ENCODE measurements around the gene STYXL1.

Gene STYXL1

DNA sequence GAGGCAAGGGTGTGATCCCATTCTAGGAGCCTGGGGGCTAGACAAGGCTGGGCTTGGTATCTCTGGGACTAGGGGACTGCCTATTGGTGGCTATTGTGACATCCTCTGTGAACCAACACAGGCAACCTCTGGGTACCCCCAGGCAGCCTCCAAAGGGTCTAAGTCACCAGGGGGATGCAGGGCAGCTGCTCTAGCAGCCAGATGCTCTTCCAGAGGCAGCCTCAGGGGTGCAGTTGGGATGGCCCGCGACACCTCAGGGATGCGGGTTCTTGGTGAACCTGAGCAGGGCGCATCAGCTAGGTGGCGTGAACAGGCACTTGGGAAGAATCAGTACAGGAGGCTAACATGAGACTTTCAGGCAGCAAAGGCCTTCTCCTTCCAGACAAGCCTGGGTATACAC lies 51.8 kb downstream of the STYXL1 start:
- Mint-ChIP-seq H3K27ac (no peak overlapping the region), H3K36me3 (peaks cover 8% of the 10 kb centered on the region)

DNA sequence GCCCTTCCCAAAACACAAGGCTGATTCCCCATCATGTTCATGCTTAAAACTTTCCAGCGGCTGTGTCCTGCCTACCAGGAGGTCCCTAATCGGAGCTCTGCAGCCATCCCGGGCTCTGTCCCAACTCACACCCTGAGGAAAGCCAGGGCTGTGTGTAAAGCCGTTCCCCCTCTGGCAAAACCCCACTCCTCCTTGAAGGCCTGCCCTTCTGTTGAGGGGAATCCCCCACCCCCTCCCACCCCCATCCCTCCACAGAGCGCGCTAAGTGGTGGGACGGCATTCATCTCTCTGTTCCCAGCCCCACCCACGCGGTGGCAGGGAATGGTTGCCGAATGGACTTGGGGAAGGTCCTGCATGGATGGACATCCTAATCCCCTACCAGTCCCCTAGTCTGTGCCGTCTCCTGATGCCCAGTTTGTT lies 52.7 kb downstream of the STYXL1 start:
- H3K27me3 Mint-ChIP-seq, result no peaks in the 10 kb centered on the region
- no peaks in the 10 kb centered on the region for H3K9me3 Mint-ChIP-seq (ENCODE audit: low read depth)
- peak overlapping the region; percentile 57 for H3K4me3 Mint-ChIP-seq
- peaks cover 8% of the 10 kb centered on the region for H3K36me3 Mint-ChIP-seq
- H3K4me1 Mint-ChIP-seq (ENCODE audit: low read depth), result peaks cover 18% of the 10 kb centered on the region
- H3K27ac Mint-ChIP-seq, result no peak overlapping the region

More for the DNA sequence above, 51.8 kb downstream of the STYXL1 start:
- H3K9me3 Mint-ChIP-seq (ENCODE audit: low read depth), result no peaks in the 10 kb centered on the region
- H3K27me3 Mint-ChIP-seq, result no peaks in the 10 kb centered on the region
- peaks cover 15% of the 10 kb centered on the region for H3K4me1 Mint-ChIP-seq (ENCODE audit: low read depth)
- H3K4me3 Mint-ChIP-seq, result peak overlapping the region; percentile 31

DNA sequence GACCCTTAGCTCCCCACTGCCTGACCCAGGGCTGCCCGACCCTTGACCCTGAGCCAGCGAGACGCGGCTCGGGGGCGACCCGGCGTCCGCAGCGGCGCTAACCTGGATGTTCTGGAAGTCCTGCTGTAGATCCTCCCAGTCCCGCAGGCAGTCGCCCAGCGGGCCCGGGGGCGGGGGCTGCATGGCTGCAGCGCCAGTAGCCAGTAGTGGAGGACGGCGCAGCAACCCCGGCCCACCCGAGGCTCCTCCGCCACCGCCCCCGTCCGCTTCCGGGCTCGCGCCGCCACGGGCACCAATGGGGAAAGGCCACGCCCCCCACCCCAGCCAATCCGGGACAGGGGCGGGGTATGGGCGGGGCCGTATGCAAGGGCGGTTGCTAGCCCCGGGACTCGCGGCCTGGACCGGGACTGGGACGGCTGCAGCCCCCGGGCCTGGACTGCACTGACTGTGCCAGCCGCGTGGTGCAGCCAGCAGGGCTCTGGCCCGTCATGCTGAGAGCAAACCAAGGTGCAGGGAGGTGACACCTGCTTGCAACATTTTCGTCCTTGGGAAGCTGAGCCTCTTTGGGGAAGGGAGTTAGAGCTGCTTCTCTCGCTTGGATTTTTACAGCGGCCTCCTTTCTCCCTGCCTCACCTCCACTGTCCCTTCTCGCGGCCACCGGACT lies 53.3 kb downstream of the STYXL1 start, which contains the start of gene TMEM120A:
TSS of gene TMEM120A (minus strand) at position 208 of the 664 bp plus-strand sequence. CDS start at position 183, 25 bp downstream.
- Mint-ChIP-seq H3K27ac (no peak within 1 kb of the TSS), H3K27me3 (no peaks in the 10 kb centered on the region), H3K36me3 (peaks cover 8% of the 10 kb centered on the region), H3K4me1 (ENCODE audit: low read depth) (peaks cover 22% of the 10 kb centered on the region), H3K9me3 (ENCODE audit: low read depth) (no peaks in the 10 kb centered on the region), H3K4me3 (peak within 1 kb of the TSS; percentile 65)

DNA sequence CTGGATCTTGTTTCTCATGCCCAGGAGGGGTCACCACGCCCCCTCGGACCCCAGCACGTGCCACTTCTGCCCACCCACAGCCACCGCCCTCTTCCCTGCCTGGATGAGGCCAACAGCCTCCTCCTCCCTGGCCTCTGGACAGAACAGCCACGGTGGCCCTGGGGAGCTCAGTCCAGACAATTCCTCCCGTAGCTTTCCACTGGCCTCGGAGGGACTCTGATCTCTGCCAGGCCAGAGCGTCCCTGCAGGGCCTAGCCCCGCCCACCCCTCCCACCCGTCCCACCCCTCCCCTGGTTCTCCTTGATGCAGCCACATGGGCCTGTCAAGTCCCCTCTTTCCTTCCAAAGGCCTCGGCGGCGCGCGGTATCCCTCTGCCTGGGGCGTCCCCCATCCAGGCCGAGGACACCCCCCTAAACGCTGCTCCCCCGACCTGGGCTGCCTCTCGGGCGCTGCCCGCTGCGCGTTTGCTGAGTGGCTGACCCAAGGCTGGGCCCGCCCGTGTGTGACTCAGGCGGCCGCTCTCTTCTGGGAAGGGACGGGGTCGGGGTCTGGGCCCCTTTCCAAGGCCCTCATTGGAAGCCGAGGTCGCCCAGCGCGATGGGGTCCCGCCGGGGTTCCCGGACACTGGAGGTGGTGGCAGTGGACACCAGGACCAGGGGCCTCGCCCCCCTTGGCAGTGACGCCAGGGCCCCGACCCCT lies 54.0 kb downstream of the STYXL1 start:
- H3K9me3 Mint-ChIP-seq (ENCODE audit: low read depth), result no peaks in the 10 kb centered on the region
- no peaks in the 10 kb centered on the region for H3K27me3 Mint-ChIP-seq
- H3K27ac Mint-ChIP-seq, result no peak overlapping the region
- peak overlapping the region; percentile 65 for H3K4me3 Mint-ChIP-seq
- peaks cover 22% of the 10 kb centered on the region for H3K4me1 Mint-ChIP-seq (ENCODE audit: low read depth)
- H3K36me3 Mint-ChIP-seq, result peaks cover 5% of the 10 kb centered on the region

DNA sequence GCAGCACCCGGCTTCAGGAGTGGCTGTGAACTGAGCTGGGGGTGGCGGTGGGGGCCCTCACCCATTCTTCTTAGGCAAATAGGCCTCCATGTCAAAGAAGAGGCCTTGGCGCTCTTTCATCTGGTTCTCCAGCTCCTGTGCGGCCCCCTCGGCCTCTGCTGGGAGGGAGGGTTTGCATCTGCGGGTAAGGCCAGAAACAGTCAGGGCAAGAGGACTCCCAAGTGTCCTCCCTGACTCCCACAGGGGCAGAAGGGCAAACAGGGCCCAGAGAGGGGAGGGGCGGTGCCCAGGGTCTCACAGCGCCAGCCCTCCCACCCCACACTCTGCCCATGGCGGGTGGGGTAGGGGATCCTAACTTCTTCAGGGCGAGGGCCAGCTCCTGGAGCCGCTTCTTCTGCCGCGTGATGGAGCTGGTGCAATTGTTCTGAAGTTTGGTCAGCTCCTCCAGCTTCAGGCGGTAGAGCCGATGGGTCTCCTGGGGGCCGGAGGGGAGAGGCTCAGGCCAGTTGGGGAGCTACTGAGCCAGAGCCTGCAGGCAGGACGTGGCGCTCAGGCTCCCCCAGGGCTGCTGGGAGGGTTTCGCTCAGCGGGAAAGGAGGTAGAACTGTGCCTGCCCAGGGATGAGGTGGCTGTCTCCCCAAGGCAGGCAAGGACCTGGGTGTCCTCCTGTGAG lies 55.6 kb downstream of the STYXL1 start:
- Mint-ChIP-seq H3K27ac (no peak overlapping the region), H3K9me3 (ENCODE audit: low read depth) (no peaks in the 10 kb centered on the region), H3K4me3 (no peak overlapping the region), H3K27me3 (no peaks in the 10 kb centered on the region), H3K4me1 (ENCODE audit: low read depth) (peaks cover 17% of the 10 kb centered on the region), H3K36me3 (peaks cover 5% of the 10 kb centered on the region)

DNA sequence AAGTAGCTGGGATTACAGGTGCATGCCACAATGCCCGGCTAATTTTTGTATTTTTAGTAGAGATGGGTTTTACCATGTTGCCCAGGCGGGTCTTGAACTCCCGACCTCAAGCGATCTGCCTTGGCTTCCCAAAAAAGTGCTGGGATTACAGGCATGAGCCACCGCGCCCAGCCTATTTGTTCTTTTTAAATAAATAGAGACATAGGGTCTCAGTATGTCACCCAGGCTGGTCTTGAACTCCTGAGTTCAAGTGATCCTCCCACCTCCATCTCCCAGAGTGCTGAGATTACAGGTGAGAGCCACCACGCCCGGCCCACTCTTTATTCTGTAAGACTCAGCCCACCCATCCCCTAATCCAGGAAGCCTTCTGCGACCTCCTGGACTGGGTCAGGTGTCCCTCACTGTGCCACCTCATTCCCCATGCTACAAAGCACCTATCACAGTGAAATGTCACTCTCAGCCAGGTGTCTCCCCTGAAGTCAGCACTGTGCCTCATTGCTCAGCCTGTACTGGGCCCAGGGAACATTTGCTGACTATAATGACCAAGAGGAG lies 56.2 kb downstream of the STYXL1 start:
- Mint-ChIP-seq H3K36me3 (peaks cover 2% of the 10 kb centered on the region), H3K27ac (no peak overlapping the region), H3K4me1 (ENCODE audit: low read depth) (peaks cover 11% of the 10 kb centered on the region), H3K9me3 (ENCODE audit: low read depth) (no peaks in the 10 kb centered on the region), H3K4me3 (no peak overlapping the region), H3K27me3 (no peaks in the 10 kb centered on the region)

DNA sequence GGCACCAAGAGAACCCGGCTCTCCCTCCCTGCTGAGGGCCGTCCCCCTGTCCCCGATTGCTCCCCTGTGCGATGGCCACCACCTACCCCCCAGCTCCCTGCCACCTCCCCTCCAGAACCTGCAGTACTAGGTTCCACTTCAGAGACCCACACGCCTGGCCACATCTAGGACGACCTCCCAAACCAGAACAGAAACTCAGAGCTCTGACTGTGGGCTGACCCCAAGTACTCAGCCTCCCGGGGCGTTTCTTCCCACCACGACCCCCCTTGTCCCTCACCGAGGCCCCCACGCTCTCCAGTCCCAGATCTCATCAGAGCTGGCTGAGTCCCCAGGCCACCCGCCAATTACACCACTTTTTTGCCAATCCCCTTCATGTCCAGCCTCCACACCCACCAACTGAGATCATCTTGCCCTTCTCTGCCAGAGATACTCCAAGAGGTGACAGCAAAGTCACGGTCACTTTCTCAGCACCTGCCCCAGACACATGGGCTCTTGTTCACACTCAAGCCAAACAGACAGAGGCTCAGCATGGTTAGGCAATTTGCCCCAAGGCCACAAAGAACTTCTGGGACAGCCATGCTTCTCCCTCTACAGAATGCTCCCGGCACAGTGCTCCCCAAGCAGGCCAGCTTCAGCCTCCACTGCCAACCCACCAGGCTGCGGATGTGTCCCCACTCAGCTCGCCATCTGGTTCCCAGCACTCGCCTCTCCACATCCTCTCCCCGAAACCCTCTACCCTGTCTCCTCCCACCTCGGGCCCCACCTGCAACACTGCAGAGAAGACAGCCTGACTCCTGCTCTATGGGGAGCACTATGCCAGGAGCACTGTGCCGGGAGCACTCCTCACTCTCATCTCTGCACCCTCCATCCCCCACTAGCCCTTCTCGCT lies 58.1 kb downstream of the STYXL1 start:
- H3K36me3 Mint-ChIP-seq, result no peaks in the 10 kb centered on the region

DNA sequence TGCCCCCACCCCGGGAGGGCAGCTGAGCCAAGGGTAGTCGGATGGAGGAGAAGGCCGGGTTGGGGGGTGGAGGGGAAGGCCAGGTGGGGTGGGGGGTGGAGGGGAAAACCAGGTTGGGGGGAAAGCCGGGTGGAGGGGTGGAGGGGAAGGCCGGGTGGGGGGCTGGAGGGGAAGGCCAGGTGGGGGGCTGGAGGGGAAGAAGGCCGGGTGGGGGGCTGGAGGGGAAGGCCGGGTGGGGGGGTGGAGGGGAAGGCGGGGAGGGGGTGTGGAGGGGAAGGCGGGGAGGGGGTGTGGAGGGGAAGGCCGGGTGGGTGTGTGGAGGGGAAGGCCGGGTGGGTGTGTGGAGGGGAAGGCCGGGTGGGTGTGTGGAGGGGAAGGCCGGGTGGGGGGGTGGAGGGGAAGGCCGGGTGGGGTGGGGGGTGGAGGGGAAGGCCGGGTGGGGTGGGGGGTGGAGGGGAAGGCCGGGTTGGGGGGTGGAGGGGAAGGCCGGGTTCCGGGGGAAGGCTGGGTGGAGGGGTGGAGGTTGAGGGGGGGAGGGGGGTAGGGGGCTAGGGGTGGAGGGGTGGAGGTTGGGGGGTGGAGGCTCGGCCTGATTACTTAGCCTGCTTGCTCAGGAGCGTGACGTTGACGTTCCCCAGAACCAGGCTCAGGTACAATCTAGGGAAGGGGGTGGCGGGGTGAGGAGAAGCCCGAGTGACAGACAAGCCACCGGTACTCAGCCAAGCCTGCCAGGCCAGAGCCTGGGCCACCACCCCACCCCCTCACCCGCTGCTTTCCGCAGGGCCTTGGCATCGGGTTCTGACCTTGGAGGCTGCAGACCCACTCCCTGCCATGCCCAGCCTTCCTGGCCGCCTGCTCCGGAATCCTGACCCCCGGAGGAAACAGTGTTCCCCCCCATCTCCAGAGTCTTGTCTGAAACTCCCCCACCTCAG lies 59.0 kb downstream of the STYXL1 start:
- Mint-ChIP-seq H3K36me3 (no peaks in the 10 kb centered on the region), H3K4me1 (ENCODE audit: low read depth) (peaks cover 8% of the 10 kb centered on the region), H3K4me3 (no peak overlapping the region), H3K9me3 (ENCODE audit: low read depth) (no peaks in the 10 kb centered on the region), H3K27me3 (no peaks in the 10 kb centered on the region), H3K27ac (no peak overlapping the region)

More for the DNA sequence above, 58.1 kb downstream of the STYXL1 start:
- H3K27me3 Mint-ChIP-seq, result no peaks in the 10 kb centered on the region
- H3K27ac Mint-ChIP-seq, result no peak overlapping the region
- H3K4me3 Mint-ChIP-seq, result peak overlapping the region; percentile 18
- no peaks in the 10 kb centered on the region for H3K9me3 Mint-ChIP-seq (ENCODE audit: low read depth)
- peaks cover 8% of the 10 kb centered on the region for H3K4me1 Mint-ChIP-seq (ENCODE audit: low read depth)

DNA sequence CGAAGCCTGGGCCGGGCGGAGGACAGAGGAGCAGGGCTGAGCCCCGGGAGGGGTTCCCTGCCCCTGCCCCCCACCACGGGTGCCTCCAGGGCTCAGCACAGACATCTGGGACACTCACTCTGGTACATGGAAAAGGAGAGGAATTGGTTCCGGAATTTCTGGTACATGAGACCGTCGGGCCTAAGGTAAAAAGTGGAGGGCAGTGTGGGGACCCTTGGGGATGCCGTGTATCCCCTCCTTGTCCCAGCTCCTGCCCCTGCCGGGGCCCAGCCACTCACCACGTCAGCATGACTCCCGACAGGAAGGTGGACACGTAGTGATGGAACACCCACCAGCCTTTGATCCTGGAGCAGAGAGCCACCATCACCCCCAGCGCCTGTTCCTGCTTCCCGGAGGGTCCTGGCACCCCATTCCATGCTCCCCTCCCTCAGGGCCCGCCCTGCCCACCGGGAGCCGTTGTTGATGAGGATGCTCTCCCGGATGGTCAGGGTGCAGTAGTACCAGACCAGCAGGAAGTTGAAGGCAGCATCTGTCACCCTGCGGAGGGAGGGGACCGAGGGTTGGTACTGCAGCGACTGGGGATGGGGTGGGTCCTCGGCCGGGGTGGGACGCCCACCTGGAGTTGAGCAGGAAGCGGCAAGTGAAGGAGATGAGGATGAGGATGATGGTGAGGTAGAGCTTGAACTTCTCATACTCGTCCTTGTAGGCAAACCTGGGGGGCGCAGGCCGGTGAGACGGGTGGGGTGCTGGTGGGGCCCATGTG lies 59.8 kb downstream of the STYXL1 start:
- H3K4me3 Mint-ChIP-seq, result no peak overlapping the region
- no peaks in the 10 kb centered on the region for H3K27me3 Mint-ChIP-seq
- peaks cover 7% of the 10 kb centered on the region for H3K4me1 Mint-ChIP-seq (ENCODE audit: low read depth)
- no peak overlapping the region for H3K27ac Mint-ChIP-seq
- no peaks in the 10 kb centered on the region for H3K36me3 Mint-ChIP-seq
- H3K9me3 Mint-ChIP-seq (ENCODE audit: low read depth), result no peaks in the 10 kb centered on the region

DNA sequence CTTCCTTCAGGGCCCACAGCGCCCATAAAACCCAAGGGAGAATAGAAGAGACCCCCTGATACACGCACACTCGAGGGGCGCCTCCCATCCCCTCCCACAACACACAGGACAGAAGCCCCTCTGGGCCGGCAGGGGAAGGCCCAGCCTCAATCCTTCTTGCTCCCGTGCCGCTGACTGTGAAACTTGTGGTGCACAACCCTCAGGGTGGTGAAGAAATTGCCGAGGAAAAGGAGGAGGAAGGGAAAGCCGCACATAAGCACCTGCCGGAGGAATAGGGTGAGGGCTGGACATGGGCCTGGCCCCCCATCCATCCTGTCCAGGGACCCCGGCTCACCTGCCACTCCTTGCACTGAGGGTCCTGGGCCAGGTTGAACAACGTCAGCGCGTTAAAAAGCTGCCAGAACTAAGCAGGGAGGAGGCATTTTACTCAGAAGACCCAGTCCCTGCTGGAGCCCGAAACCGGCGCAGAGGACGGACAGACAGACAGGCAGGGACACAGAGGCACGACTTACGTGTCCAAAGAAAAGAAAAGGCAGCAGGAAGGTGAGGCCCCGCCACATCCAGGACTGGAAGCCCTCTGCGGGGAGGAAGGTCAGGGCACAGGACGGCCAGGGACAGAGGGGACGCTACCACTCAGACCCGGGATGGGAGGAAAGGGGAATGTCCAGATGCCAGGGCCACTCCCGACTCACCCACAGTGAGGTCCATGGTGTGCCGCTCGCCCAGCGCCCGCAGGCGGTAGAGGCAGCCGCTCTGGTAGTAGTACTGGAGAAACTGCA lies 60.6 kb downstream of the STYXL1 start:
- Mint-ChIP-seq H3K4me3 (no peak overlapping the region), H3K27ac (no peak overlapping the region), H3K4me1 (ENCODE audit: low read depth) (peaks cover 7% of the 10 kb centered on the region), H3K9me3 (ENCODE audit: low read depth) (no peaks in the 10 kb centered on the region), H3K36me3 (no peaks in the 10 kb centered on the region), H3K27me3 (no peaks in the 10 kb centered on the region)

DNA sequence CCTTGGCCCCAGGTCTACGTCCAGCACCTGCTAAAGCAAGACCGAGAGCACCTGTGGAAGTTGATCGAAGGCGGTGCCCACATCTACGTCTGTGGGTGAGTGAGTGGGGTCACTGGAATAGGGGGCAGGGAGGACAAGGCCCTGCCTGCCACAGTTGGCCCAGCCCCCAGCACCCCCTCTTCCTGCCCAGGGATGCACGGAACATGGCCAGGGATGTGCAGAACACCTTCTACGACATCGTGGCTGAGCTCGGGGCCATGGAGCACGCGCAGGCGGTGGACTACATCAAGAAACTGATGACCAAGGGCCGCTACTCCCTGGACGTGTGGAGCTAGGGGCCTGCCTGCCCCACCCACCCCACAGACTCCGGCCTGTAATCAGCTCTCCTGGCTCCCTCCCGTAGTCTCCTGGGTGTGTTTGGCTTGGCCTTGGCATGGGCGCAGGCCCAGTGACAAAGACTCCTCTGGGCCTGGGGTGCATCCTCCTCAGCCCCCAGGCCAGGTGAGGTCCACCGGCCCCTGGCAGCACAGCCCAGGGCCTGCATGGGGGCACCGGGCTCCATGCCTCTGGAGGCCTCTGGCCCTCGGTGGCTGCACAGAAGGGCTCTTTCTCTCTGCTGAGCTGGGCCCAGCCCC lies 61.5 kb downstream of the STYXL1 start:
- peaks cover 7% of the 10 kb centered on the region for H3K4me1 Mint-ChIP-seq (ENCODE audit: low read depth)

DNA sequence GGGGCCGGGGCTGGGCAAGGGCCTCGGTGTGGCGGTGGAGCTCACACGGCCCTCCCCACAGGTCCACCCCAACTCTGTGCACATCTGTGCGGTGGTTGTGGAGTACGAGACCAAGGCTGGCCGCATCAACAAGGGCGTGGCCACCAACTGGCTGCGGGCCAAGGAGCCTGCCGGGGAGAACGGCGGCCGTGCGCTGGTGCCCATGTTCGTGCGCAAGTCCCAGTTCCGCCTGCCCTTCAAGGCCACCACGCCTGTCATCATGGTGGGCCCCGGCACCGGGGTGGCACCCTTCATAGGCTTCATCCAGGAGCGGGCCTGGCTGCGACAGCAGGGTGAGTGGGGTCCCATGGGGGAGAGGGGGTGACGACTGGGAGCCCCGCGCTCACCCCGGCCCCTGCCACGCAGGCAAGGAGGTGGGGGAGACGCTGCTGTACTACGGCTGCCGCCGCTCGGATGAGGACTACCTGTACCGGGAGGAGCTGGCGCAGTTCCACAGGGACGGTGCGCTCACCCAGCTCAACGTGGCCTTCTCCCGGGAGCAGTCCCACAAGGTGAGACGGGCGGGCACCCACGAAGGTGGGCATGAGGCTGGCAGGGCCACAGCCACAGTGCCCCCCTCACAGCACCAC lies 62.2 kb downstream of the STYXL1 start:
- H3K36me3 Mint-ChIP-seq, result no peaks in the 10 kb centered on the region
- H3K4me3 Mint-ChIP-seq, result no peak overlapping the region

More for the DNA sequence above, 61.5 kb downstream of the STYXL1 start:
- Mint-ChIP-seq H3K9me3 (ENCODE audit: low read depth) (no peaks in the 10 kb centered on the region), H3K36me3 (no peaks in the 10 kb centered on the region), H3K4me3 (no peak overlapping the region), H3K27ac (no peak overlapping the region), H3K27me3 (no peaks in the 10 kb centered on the region)

More for the DNA sequence above, 62.2 kb downstream of the STYXL1 start:
- Mint-ChIP-seq H3K27me3 (no peaks in the 10 kb centered on the region), H3K27ac (no peak overlapping the region), H3K9me3 (ENCODE audit: low read depth) (no peaks in the 10 kb centered on the region), H3K4me1 (ENCODE audit: low read depth) (peaks cover 7% of the 10 kb centered on the region)
